Myocyte (in vitro differentiated cells): ENCODE results near the gene FHIP1A. TPM values are rescaled to one million over a fixed set of nuclear protein-coding genes. Genes with fewer than 3 reads are reported as not detected.
A peak's percentile ranks its signal among the peaks of the same experiment; 100 is the strongest.

ENCODE experiments used
- DNase-seq: peaks from one replicate; pipeline ENCODE4 v3.0.0-alpha.2; 2012; ENCODE audit warnings: low read depth
- total RNA-seq: library from RNA; depleted of rRNA; stranded (reverse); fragments of >200 nt; gene quantifications from 2 replicates; pipeline ENCODE4 v1.2.3, GENCODE V29; 2014

Gene FHIP1A
- total RNA-seq, 1 donor from 2014 or later: 9.9 TPM

DNA sequence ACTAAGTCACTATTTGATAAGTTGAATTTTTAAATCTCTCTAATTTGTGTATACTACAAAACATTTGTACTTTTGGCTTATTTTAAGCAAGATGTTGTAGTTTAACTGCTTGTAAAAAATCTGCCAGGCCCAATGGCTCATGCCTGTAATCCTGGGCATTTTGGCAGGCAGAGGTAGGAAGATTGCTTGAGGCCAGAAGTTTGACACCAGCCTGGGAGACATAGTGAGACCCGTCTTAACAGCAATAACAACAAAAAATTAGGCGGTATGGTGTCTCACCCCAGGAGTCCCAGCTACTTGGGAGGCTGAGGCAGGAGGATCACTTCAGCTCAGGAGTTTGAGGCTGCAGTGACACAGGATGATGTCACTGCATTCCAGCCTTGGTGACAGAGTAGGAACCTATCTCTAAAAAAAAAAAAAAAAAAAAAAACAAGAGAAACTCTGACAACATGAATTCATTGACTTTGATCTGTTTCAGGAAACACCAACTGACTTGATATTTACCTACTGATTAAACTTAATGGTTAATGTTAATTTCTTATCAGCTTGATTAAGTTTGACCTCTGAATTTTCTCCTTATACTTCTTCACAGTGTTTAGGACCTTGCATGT, 8.9 kb downstream of the FHIP1A start:
- no peak for DNase-seq

DNA sequence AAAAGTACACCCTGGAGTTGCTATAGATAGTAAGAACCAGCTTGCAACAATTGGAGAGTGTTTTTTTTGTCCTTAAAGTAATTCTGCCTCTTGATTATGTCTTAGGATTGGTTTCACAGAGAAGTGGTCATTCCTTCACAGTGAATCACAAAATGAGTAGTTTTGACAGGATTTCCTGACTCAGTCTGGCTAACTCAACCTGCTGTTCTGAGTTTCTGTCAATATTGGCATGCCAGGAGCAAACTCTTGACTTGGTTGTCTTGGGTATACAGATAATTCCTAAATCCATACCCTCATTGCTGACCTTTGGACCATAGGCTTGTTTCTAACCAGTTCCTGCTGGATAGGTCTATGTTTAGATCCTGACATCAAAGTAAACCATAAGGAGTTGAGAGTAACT, 9.4 kb downstream of the FHIP1A start:
- peak; percentile 58 for DNase-seq

DNA sequence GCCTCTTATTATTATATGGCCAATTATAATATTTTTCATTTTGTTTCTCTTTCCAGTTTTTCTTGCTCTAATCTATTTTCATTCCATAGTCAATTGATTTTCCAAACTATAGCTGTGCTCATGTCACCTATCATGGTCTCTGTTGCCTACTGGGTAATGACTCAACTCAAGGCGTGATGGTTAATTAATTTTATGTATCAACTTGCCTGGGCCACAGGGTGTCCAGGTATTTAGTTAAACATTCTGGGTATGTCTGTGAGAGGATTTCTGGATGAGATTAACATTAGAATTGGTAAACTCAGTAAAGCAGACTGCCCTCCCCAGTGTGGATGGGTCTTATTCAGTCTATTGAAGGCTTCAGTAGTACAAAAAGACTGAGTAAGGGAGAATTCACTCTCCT, 9.9 kb downstream of the FHIP1A start:
- no peak for DNase-seq

DNA sequence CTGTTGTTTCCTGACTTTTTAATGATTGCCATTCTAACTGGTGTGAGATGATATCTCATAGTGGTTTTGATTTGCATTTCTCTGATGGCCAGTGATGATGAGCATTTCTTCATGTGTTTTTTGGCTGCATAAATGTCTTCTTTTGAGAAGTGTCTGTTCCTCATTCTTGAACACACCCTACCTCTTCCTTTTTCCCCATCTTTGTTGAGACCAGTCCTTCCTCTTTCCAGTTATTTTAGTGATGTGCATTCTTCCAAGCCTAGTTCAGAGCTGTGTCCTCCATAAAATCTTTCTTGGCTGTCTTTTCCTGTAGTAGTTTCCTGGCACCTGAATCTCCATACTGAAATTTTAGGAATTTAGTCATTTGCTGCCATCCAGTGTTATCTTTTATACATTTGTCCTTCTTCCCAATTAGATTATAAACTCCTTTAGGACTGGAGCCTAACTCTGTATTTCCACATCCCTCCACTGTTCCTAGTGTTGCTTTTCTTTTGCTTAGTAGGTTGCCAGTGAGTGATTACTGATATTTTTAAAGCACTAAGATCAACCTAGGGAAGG, 11.4 kb downstream of the FHIP1A start:
- no peak for DNase-seq

DNA sequence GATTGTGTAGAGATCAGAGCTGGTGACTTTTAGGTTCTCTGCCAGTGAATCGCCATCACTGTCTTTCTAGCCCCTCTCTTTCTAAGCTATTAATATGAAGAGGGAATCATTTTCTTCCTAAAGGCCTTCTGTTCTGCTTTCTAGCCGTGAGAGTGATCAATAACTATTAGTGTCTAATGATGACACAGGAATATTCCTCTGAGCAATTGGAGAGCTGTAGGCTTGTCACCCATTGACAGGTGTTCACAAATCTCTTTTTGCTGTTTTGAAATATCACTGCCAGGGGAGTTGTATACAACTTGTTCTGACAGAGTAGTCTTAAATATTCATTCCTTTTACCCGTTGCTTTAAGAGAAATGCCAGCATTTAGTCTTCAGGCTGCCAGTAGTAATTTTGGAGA, 13.9 kb downstream of the FHIP1A start:
- DNase-seq: no peak

DNA sequence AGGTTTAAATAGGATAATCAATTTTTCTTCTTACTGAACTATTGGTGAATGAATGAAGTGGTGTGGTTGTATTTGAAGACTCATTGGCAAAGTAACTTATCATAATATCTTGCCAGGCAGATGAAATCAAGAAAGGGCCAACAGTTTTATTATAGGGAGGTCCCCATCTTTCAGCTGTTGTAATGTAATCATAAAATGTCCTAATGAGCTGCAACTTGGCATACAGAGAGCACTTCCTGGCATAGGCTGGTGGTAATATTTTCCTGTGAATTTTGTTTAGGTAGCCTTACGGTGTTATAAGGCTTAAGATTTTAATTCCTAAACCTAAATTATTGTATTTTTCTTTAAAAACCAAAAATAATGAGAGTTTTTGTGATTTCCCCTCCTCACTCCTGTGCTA, 17.5 kb downstream of the FHIP1A start:
- DNase-seq: no peak

DNA sequence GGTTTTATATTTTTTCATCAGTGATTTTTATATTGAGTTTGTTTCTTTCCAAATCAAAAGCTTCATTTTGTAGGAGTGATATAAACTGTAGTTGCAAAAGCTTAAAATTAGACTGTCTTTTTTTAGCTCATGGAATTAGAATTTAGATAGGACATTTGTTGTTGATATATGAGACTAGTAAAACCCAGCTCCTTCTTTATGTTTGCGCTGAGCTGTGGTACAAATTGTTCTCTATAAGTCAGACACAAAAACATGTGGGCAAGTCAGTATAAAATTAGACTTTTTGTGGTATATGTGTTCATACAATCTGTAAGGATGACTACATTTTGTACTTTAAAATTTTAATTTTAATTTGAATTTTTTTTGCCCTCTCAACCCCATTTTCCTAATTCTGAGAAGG, 18.3 kb downstream of the FHIP1A start:
- DNase-seq: no peak

DNA sequence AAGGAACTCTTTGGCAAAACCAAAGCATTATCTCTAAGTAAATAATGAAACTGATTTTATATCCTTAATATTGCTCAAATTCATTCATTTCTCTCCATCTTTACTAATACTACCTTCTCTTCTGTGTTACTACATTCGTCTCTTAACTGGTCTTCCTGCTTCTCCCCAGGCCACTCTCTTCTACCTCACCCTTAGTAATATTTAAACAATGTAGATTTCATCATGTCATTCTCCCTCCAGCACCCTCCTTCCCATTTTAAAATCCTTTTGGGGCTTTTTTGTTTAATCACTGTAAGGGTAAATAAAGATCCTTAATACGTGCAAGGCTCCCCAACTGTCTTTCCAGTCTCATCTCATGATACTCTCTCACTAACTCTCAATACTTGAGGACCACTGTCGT, 19.4 kb downstream of the FHIP1A start:
- DNase-seq: no peak

DNA sequence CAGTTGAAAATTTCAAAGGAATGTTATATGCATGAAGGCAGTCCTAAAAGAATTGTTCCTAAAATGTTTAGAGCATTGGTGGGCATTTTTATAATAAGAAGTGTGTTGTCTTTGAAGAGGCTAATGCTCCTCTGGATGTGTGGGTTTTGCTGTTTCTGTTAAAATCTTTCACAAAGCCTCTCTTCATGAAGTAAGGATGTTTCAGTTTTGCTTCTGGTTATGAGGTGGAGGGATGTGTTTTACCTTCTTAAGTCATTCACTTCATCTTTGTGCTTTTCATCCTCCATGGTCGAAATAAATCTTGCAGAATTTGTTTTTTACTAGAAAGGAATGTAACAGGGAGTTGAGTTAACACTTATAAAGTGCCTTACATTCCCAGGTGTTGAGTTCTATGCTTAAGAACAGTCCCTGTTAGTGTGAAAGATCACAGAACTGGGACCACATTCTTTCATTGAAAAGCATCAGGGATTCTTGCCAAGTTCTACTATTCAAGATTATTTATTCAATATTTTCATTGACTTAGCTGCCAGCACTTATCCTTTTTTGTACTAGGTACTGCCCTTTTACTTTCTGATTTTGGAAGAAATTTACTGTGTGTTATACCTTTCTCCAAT, 21.1 kb downstream of the FHIP1A start:
- no peak for DNase-seq

DNA sequence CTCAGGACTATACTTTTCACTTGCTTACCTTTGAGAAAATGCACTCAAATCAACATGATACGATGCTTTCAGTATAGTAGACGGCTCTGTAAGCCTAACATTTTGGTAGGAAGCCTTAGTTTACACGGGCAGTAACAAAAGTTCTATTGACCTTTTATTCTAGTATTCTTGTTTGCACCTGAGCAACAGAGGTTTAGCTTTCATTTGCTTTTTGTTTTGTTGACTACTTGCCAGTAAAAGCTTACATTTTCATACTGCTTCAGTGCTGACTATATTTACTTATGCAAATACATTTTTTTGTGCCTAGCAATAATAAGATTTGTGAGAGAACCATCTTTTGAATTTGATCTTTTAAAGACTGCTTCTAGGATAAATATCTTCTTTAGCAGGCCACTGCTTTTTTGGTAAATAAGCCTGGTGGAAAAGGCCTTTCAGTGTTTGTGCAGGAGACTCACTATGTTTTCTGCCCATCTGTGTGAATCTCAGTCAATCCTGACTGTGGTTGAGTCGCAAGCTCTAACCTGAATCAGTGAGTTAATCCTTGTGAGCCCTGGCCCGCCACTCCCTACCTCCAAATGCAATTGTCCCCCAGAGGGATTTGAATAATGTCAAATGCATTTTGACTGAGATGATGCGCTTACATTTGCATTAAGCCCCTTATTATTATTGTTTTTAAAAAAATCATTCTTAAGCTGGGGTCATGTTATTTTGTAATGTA, 21.9 kb downstream of the FHIP1A start:
- DNase-seq: no peak

DNA sequence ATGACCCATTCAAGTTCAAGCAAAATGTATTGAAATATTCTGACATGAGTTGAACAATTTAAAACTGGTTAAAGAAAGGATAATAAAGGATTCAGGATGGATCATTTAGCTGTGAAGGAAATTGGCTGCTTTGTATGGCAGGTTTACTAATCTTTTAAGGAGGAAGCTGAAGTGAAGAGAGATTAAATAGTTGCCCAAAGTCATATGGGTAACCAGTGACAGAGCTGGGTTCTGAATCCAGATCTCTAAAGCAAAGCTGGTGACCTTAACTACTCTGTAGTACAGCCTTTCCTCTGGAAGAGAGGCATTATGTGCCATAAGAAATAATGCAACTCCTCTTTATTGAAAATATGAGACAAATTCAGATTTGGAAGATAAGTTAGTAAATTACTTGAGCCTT, 22.8 kb downstream of the FHIP1A start:
- DNase-seq: no peak

DNA sequence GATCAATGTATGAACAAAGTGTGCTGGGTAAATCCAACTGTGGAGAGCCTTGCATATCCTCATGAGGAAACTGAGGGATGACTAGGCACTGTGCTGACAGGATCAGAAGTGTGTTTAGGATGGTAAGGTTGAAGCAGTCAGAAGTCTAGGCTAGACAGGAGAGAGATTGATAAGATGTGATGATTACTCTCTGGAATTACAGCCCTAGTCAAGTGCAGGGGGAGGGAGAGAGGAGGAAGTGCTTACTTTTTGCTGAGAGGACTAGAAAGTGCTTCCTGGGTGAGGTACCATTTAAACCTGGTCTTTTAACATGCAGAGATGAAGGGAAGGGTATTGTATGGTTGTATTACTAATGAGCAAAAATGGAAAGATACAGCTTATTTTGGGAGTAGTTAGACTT, 23.7 kb downstream of the FHIP1A start:
- no peak for DNase-seq

DNA sequence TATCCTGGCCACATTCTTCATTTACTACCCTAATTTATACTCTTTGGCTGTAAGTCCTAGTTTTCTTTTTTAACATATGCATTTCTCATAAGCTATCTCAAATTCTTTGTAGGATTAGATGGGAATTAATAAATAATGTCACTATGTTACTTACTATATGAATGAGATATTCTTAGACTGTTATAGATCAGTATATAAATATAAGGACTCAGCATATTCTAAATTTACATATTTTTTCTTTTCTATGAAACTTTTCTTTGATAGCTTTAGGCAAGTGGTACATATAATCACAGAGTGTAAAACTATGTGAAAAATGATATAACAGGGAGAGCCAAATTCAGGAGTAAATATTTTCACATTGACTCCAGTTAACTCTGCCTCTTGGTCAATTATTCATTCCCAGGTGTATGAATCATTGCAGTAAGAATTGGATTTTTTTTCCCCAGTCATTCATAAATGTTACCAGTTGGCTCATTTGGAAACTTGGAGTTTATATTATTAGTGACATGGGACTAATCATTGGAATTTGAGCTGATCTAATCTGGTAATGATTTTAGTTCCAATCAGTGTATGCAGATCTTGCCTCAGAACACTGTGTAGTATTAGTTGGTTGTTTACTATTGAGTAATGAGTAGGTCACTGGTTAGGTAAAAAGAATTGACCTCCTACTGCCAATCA, 25.3 kb downstream of the FHIP1A start:
- no peak for DNase-seq

DNA sequence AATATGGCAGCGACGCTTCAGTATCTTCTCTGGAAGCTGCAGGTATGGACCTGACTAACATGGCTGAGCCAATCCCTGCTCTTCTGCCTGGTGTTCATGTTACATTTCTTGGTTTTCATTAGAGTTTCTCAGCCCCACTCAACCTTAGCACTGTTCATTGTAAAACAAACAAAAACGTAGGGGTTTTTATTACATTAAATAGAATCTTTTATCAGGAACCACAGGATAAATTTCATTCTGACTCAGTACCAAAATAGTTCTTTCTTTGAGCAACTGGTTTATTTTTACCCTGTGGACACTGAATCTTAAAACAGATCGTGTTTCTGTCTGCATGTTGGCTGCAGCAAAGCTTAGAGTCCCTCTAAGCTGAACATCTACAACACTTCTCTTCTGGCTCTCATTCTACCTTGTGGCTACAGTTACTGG, 27.1 kb downstream of the FHIP1A start:
- DNase-seq: peak; percentile 68

DNA sequence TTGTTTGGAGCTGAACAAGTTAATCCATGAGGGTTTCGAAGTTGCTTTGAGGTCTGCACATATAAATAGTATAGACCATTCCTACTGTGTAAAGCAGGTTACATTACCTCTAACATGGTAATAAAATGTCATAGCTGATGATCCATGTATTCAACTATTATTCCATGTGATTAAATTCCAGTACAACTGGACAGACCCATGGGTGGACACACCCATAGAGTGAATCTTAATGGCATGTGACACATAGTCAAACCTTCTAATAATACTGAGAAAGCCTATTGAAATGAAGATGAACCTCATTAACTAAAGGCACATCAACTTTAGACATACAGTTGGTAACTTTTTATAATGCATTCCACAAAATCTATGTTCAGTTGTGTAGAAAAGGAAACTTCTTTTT, 28.5 kb downstream of the FHIP1A start:
- DNase-seq: peak; percentile 17

DNA sequence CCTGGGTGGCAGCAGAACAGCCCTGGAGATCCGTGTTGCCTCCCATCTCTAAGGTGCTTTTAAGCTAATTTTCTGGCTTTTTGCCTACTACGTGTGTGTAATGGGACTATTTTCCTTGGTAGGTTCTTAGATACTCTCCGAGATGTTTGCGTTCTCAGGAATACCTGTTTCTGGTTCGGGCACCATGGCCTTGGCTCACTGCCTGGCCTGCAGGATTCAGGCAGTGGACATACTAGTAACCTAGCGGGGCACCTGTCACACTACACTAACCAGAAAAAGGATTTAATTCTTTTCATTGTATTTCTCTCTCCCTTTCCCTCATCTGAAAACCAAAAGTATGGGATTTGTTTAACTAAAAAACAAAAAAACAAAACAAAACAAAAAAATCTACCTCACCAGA, 29.2 kb downstream of the FHIP1A start:
- DNase-seq: no peak

DNA sequence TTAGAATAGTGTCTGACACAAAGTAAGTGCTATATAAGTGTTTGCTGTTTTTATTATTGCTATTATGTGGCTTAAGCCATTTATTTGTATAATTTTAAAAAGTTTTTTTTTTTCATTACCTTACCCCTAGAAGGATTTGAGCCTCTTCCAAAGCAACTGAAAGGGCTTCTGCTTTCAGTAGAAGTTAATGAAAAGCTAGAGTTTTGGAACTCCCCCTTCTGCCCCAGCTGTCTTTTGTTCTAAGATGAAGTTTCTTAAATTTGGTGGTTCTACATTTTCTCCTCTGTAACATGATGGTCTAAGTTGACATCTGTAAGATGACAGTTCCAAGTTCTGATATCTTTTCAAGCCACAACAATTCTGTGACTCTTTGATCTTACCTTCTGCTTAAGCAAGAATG, 30.3 kb downstream of the FHIP1A start:
- no peak for DNase-seq

DNA sequence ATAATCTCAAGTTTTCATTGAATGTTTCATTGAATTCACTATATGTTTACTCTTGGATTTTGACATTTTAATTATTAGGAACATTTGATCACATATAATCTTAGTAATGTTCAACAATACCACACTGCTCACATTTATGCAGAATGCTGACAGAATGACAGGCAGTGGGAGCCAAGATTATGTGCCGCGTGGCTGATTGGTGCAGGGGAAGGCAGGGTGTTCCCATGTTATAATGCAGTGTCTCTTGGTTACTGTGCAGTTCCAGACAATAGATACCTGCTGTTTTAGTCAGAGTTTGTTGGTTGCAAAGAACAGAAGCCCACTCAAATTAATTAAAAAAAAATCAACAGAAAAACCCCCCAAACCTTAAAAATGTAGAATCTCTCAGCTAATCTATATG, 33.0 kb downstream of the FHIP1A start:
- no peak for DNase-seq

DNA sequence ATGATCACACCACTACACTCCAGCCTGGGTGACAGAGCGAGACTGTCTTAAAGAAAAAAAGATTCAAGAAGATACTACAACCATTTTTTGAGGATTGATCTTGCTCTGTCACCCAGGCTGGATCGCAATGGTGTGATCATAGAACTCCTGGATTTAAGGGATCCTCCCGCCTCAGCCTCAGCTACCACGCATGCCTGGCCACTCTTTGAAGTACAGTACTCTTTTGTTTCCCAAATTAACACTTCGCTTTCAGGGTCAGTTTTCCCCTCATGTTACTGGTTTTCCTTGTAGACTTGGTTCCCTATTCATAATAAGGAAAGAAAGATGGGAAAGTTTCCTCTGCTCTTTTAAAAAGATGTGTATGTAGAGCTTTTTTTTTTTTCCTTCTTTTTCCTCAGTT, 34.3 kb downstream of the FHIP1A start:
- DNase-seq: no peak

DNA sequence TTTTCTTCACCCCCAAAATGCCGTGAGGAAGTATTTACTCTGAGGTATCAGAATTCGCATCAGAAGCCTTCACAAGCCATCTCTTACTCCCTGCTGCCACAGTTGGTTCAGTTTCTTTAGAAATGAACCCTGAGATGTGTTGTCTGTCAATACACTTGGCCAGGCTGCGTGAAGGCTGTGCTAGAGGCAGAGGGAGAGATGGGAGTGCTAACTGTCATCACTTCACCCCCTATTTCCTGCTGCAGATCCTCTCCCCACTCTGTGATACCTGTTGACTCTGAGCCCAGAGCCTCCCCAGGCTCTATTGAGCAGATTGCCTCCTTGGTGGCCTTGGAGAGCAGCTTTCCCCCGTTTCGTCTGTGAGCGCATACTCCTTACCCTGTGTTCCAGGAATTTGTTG, 34.8 kb downstream of the FHIP1A start:
- DNase-seq: no peak

DNA sequence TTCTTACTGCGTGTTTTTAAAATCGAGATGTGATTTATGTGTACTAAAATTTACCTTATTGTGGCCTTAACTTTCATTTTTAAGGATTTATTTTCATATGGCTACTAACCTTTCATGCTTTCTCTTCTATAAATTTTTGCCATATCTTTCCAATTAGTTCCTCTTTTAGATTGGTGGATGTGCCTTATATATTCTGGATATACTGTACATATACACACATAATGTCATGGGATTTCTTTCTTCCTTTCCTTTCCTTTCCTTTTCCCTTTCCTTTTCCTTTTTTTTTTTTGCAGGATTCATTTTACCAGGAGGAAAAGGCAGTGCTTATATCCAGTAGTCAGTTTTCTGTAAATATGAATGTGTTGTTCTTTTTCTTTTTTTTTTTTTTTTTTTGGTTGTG, 37.2 kb downstream of the FHIP1A start:
- no peak for DNase-seq

DNA sequence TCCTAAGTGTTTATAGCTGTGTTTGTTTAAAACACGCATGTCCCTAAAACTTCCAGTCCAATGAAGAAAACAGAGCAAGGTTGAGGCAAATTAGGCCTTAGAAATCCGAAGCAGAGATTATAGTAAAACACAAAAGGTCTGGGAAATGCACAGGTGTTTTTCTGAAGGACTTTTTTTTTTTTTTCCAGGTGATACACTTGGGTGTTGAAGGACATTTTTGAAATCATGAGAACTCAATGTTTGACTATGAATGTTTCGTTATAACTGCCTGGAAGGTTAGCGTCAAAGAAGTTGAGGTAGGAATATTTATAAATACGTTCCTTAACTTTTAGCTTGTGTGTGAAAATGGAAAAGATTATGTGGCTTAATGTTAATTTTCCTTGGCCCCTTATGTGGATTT, 45.5 kb downstream of the FHIP1A start:
- DNase-seq: no peak
